Testis (tissue), 2 donors: ENCODE results near the gene DDIT3.

Experiments used
- POLR2A ChIP-seq: fragments of 450-650 bp; IDR thresholded peaks from one replicate; pipeline ENCODE4 v1.6.1; 2017; ENCODE audit warnings: antibody characterized with exemption, mild to moderate bottlenecking, moderate library complexity
- TF ChIP-seq, protein P1 (sequence below), 3 experiments: fragments of 450-650 bp in 2 of 3; fragments of 200-600 bp in 1 of 3; sonication (generic) in 1 of 3; IDR thresholded peaks; one replicate each; pipeline ENCODE4 v1.5.1; 2016 to 2019; ENCODE audit warnings: antibody characterized with exemption in 3 of 3, mild to moderate bottlenecking in 2 of 3, moderate library complexity in 1 of 3

DNA sequence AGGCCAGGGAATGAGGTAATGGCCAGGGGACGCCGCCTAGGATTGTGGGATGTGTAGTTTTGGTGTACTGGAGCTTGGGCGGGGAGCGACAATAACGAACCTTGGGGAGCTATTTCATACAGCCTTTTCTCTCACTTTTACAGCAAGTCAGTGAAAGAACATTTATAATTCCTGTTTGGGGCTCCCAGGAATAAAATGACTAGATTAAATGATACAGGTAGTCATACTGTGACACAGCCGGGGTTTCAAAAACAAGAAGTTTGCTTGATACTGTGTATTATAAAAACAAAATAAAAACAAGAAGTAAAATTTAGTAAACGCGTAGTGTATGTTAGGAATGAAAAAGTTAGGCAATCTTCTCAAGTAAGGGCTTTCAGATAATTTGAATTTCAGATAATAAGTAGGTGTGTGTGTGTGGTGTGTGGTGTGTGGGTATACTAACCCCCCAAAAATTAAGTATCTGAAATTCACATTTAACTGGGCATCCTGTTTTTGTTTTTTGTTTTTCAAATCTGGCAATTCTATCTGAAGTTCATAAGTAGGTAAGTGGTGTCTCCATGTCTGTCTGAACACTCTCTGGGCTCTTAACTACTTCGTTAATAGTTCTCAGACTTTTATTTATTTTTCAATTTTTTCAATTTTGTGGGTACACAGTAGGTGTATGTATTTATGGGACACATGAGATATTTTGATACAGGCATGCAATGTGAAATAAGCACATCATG lies 27.1 kb upstream of the DDIT3 start:
- TF ChIP-seq, protein P1, sequence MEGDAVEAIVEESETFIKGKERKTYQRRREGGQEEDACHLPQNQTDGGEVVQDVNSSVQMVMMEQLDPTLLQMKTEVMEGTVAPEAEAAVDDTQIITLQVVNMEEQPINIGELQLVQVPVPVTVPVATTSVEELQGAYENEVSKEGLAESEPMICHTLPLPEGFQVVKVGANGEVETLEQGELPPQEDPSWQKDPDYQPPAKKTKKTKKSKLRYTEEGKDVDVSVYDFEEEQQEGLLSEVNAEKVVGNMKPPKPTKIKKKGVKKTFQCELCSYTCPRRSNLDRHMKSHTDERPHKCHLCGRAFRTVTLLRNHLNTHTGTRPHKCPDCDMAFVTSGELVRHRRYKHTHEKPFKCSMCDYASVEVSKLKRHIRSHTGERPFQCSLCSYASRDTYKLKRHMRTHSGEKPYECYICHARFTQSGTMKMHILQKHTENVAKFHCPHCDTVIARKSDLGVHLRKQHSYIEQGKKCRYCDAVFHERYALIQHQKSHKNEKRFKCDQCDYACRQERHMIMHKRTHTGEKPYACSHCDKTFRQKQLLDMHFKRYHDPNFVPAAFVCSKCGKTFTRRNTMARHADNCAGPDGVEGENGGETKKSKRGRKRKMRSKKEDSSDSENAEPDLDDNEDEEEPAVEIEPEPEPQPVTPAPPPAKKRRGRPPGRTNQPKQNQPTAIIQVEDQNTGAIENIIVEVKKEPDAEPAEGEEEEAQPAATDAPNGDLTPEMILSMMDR (IDR thresholded peaks at IDR 0.05), result no peak
- TF ChIP-seq POLR2A, result no peak
